GM12875 (cell line): ENCODE measurements around the gene RAB21.
"Not testable (repeated sequence)": the region's sequence is repeated elsewhere in the genome, so short reads cannot be mapped to it uniquely, and the experiment has no call there.

ENCODE experiments used
- H3K4me3 ChIP-seq: one replicate; pipeline ENCODE4 v1.5.1; 2011; ENCODE audit warnings: low read depth, low read length, control low read depth
- CTCF ChIP-seq: IDR thresholded peaks from 2 replicates; pipeline ENCODE4 v1.5.1; 2011; ENCODE audit warnings: low read depth, mild to moderate bottlenecking, control low read depth, inconsistent platforms, low read length, moderate library complexity, borderline replicate concordance; ENCODE audit not compliant: insufficient read depth

Gene RAB21

GRCh38 chr12:71795901-71796300 lies 41.2 kb downstream of the RAB21 start:
- no peak for TF ChIP-seq CTCF
- no peak overlapping the region for H3K4me3 ChIP-seq

GRCh38 chr12:71797531-71797930 lies 42.9 kb downstream of the RAB21 start:
- TF ChIP-seq CTCF = no peak

GRCh38 chr12:71799106-71799505 lies 44.4 kb downstream of the RAB21 start:
- H3K4me3 ChIP-seq = no peak overlapping the region

More at GRCh38 chr12:71797531-71797930, 42.9 kb downstream of the RAB21 start:
- H3K4me3 ChIP-seq = no peak overlapping the region

GRCh38 chr12:71800177-71800576 lies 45.5 kb downstream of the RAB21 start:
- H3K4me3 ChIP-seq = no peak overlapping the region
- no peak for TF ChIP-seq CTCF

More at GRCh38 chr12:71799106-71799505, 44.4 kb downstream of the RAB21 start:
- no peak for TF ChIP-seq CTCF

GRCh38 chr12:71804505-71804904 lies 49.8 kb downstream of the RAB21 start:
- TF ChIP-seq CTCF = no peak
- H3K4me3 ChIP-seq = no peak overlapping the region

- H3K4me3 ChIP-seq = no peak overlapping the region
- no peak for TF ChIP-seq CTCF
Measured at GRCh38 chr12:71810921-71811320, 56.3 kb downstream of the RAB21 start.

- not testable (repeated sequence) for H3K4me3 ChIP-seq
Measured at GRCh38 chr12:71815242-71815641, 60.6 kb downstream of the RAB21 start.

GRCh38 chr12:71822088-71822487 lies 67.4 kb downstream of the RAB21 start:
- not testable (repeated sequence) for H3K4me3 ChIP-seq
